Measurements from ENCODE around the gene PABPN1L. TPM values are rescaled to one million over a fixed set of nuclear protein-coding genes. Genes with fewer than 3 reads are reported as not detected.

The PABPN1L gene
- total and polyA plus RNA-seq, 9 donors: 0.25 TPM; not detected in 8

GRCh38 chr16:88902744-88903143 lies 36.3 kb upstream of the PABPN1L start:
- Histone ChIP-seq H3K27me3 (no peaks in the 10 kb centered on the region), H3K27ac (no peak overlapping the region), H3K4me1 (ENCODE audit: insufficient read depth) (no peaks in the 10 kb centered on the region), H3K36me3 (no peaks in the 10 kb centered on the region), H3K9me3 (no peaks in the 10 kb centered on the region), H3K4me3 (no peak overlapping the region)
- WGBS, 3 donors: 67 to 80% (median 73%) methylated on average over 16 of the region's 16 CpGs
- intact Hi-C loops (cut with DNase I): no loop called here
- no peak for DNase-seq
- TF ChIP-seq EP300 (IDR thresholded peaks at IDR 0.05): no peak
- TF ChIP-seq CTCF (IDR thresholded peaks at IDR 0.05): no peak
- no peak for TF ChIP-seq POLR2A (IDR thresholded peaks at IDR 0.05)

DNA sequence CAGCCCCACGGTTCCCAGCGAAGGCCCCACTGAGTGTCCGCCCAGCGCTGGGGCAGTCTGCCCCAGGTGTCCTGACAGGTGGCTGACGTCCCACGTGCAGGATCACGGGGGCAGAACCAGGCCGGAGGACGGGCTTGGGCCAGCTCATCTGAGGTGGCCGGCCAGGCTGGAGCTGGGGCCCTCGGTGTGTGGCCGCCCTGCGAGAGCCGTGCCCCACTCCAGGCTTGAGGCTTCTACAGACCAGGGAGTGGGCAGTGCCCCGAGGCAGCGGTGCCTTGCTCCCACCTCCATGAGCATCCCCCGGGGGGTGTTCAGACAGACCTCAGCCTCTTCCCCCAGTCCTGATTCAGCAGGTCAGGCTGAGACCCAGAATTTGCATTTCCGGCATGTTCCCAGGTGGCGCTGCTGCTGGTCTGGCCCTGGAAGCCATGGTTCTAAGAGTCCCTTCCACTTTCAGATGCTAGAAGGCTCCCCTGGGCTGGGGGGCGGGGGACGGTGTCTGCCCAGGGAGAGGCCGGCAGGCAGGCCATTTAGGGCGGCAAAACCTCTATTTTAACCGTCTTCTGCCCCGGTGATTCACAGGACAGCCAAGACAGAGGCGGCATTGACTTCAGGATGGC lies 35.4 kb upstream of the PABPN1L start:
- H3K4me3 ChIP-seq: no peak overlapping the region
- H3K27ac ChIP-seq: no peak overlapping the region
- H3K36me3 ChIP-seq: no peaks in the 10 kb centered on the region
- H3K9me3 ChIP-seq: no peaks in the 10 kb centered on the region
- no peak for DNase-seq
- intact Hi-C loops (cut with DNase I): no loop called here
- no peaks in the 10 kb centered on the region for H3K27me3 ChIP-seq
- TF ChIP-seq CTCF (IDR thresholded peaks at IDR 0.05): no peak
- TF ChIP-seq POLR2A (IDR thresholded peaks at IDR 0.05): no peak
- TF ChIP-seq EP300 (IDR thresholded peaks at IDR 0.05): no peak
- no peaks in the 10 kb centered on the region for H3K4me1 ChIP-seq (ENCODE audit: insufficient read depth)
- 67 to 73% (median 68%) methylated on average over 23 to 26 of the region's 26 CpGs for WGBS, 3 donors

- no peaks in the 10 kb centered on the region for H3K9me3 ChIP-seq
- H3K36me3 ChIP-seq: no peaks in the 10 kb centered on the region
- no peak for DNase-seq
- no peaks in the 10 kb centered on the region for H3K4me1 ChIP-seq (ENCODE audit: insufficient read depth)
- 81 to 92% (median 87%) methylated on average over 11 to 12 of the region's 12 CpGs for WGBS, 3 donors
- H3K27me3 ChIP-seq: no peaks in the 10 kb centered on the region
- no peak for TF ChIP-seq EP300 (IDR thresholded peaks at IDR 0.05)
- TF ChIP-seq POLR2A (IDR thresholded peaks at IDR 0.05): no peak
- no peak for TF ChIP-seq CTCF (IDR thresholded peaks at IDR 0.05)
- intact Hi-C loops (cut with DNase I): no loop called here
- no peak overlapping the region for H3K27ac ChIP-seq
- H3K4me3 ChIP-seq: no peak overlapping the region
These were observed 34.2 kb upstream of the PABPN1L start for GRCh38 chr16:88900662-88901052.

GRCh38 chr16:88899901-88900661 lies 33.6 kb upstream of the PABPN1L start:
- 79 to 83% (median 79%) methylated on average over 37 to 41 of the region's 41 CpGs for WGBS, 3 donors
- H3K27me3 ChIP-seq: no peaks in the 10 kb centered on the region
- H3K9me3 ChIP-seq: no peaks in the 10 kb centered on the region
- no peak overlapping the region for H3K4me3 ChIP-seq
- H3K36me3 ChIP-seq: no peaks in the 10 kb centered on the region
- TF ChIP-seq EP300 (IDR thresholded peaks at IDR 0.05): no peak
- no peak for TF ChIP-seq CTCF (IDR thresholded peaks at IDR 0.05)
- no peak for TF ChIP-seq POLR2A (IDR thresholded peaks at IDR 0.05)
- intact Hi-C loops (cut with DNase I): no loop called here
- no peak for DNase-seq
- no peak overlapping the region for H3K27ac ChIP-seq
- no peaks in the 10 kb centered on the region for H3K4me1 ChIP-seq (ENCODE audit: insufficient read depth)

Measured in ovary (tissue), 9 donors.